ENCODE data around the gene ABCA13.

DNA sequence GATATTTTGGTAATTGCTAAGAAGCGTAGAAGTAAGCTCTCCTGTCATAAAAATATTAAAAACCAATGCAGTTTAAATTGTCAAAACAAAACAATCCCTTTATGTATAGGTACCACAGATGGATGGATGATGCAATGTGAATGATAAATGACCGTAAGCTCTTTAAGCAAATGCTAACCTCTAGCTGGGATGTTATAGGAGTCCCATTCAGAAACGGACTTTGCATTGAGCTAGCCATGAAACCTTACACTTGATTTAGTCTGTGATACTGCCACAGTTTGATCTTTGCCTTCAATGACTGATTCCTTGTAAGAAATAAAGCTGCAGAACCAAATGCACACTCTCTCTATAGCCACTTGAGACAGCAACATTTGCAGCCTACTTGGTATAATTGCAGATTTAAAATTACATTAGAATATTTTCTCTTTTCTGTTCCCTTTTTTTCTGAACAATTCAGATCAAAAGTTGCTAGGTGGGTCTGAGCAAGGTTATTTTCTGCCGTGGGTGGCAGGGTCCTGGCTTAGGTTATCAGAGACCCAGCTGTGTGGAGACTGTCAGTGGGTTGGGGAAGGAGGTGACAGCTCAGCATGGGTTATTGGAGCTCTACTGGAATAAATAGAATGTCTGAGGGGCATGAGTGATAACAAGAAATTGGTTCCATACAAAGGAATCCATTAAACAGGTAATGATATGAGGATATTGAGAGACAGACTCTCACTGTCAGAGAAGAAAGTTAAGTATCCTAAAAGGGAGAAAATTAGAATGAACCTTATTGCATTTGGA, 494.3 kb downstream of the ABCA13 start:
- TF ChIP-seq, protein P1, sequence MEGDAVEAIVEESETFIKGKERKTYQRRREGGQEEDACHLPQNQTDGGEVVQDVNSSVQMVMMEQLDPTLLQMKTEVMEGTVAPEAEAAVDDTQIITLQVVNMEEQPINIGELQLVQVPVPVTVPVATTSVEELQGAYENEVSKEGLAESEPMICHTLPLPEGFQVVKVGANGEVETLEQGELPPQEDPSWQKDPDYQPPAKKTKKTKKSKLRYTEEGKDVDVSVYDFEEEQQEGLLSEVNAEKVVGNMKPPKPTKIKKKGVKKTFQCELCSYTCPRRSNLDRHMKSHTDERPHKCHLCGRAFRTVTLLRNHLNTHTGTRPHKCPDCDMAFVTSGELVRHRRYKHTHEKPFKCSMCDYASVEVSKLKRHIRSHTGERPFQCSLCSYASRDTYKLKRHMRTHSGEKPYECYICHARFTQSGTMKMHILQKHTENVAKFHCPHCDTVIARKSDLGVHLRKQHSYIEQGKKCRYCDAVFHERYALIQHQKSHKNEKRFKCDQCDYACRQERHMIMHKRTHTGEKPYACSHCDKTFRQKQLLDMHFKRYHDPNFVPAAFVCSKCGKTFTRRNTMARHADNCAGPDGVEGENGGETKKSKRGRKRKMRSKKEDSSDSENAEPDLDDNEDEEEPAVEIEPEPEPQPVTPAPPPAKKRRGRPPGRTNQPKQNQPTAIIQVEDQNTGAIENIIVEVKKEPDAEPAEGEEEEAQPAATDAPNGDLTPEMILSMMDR (IDR thresholded peaks at IDR 0.05): no peak
- no peak for TF ChIP-seq POLR2A (IDR thresholded peaks at IDR 0.05)
